Vagina (tissue), 2 donors: Measurements from ENCODE around the gene CDIP1. TPM values are rescaled to one million over a fixed set of nuclear protein-coding genes. Genes with fewer than 3 reads are reported as not detected.

Experiments
- DNase-seq, 2 donors: peaks; one replicate each; pipeline ENCODE4 v3.0.0-alpha.2; 2017; ENCODE audit errors: extremely low spot score in 2 of 2
- H3K27ac ChIP-seq: fragments of 200-600 bp; sonication (generic); one replicate; pipeline ENCODE4 v1.5.1; 2019
- H3K27me3 ChIP-seq: fragments of 200-600 bp; sonication (generic); one replicate; pipeline ENCODE4 v1.5.1; 2019
- H3K36me3 ChIP-seq, 2 donors: fragments of 200-600 bp; sonication (generic); one replicate each; pipeline ENCODE4 v1.5.1; 2017 to 2019
- H3K4me1 ChIP-seq: fragments of 200-600 bp; sonication (generic); one replicate; pipeline ENCODE4 v1.5.1; 2019
- H3K4me3 ChIP-seq, 2 donors: fragments of 200-600 bp; sonication (generic); 1 replicate in 1 of 2; 2 replicates in 1 of 2; pipeline ENCODE4 v1.5.1; 2016 to 2019
- H3K9me3 ChIP-seq: fragments of 200-600 bp; sonication (generic); one replicate; pipeline ENCODE4 v1.5.1; 2019
- CTCF ChIP-seq, 3 experiments: fragments of 450-650 bp in 2 of 3; fragments of 200-600 bp in 1 of 3; sonication (generic) in 1 of 3; IDR thresholded peaks; one replicate each; pipeline ENCODE4 v1.5.1; 2017 to 2019; ENCODE audit warnings: antibody characterized with exemption in 3 of 3, mild to moderate bottlenecking in 2 of 3, moderate library complexity in 2 of 3
- POLR2A ChIP-seq, 2 donors: fragments of 450-650 bp; IDR thresholded peaks; one replicate each; pipeline ENCODE4 v1.6.1; 2017; ENCODE audit warnings: antibody characterized with exemption in 2 of 2, mild to moderate bottlenecking in 2 of 2, moderate library complexity in 2 of 2
- POLR2AphosphoS5 ChIP-seq, 2 donors: sonication (generic); formaldehyde crosslinking; IDR thresholded peaks; one replicate each; pipeline ENCODE4 v1.9.0; 2017; ENCODE audit warnings: antibody characterized with exemption in 2 of 2, mild to moderate bottlenecking in 2 of 2, low read depth in 1 of 2; ENCODE audit not compliant: insufficient read depth in 1 of 2
- intact Hi-C: fragments of 100-400 bp; cut with DNase I; formaldehyde crosslinking; loops from one replicate; pipeline ENCODE4 v1.15.1; 2023
- total RNA-seq: library from RNA; depleted of rRNA; stranded (reverse); fragments of >200 nt; gene quantifications from one replicate; pipeline ENCODE4 v1.2.3, GENCODE V29; 2016

Gene CDIP1
- total RNA-seq, 1 donor from 2014 or later: 13.3 TPM

- Histone ChIP-seq H3K27ac (no peak overlapping the region), H3K4me1 (peaks cover 60% of the 10 kb centered on the region), H3K36me3 (no peaks in the 10 kb centered on the region), H3K27me3 (no peaks in the 10 kb centered on the region), H3K4me3 (no peak overlapping the region), H3K9me3 (no peaks in the 10 kb centered on the region)
- no peak for TF ChIP-seq POLR2AphosphoS5 (IDR thresholded peaks at IDR 0.05; ENCODE audit: insufficient read depth in 1 of 2, low read depth in 1 of 2)
- no peak for TF ChIP-seq CTCF (IDR thresholded peaks at IDR 0.05)
- no peak for TF ChIP-seq POLR2A (IDR thresholded peaks at IDR 0.05)
- no peak for DNase-seq
- intact Hi-C loops: no loop called here
Measured at GRCh38 chr16:4496305-4496704, 42.3 kb downstream of the CDIP1 start.

DNA sequence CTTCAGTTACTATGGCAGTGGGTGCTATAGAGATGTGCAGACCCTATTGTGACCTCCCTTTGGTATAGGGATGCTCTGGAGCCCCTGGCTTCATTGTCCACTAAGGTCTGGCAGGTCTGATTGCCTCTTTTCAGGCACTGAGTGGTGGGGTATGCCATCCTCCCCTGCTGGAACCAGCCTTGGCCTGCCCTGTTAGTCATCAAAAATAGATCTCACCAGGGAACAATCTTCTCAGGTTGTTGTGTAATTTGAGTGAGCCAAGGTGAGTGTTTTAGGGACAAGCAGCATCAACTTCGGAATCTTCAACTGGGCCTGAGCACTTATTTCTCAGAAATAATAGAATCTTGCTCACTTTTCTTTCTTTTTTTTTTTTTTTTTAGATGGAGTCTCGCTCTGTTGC, 42.8 kb downstream of the CDIP1 start:
- Histone ChIP-seq H3K9me3 (no peaks in the 10 kb centered on the region), H3K36me3 (no peaks in the 10 kb centered on the region), H3K4me1 (peaks cover 54% of the 10 kb centered on the region), H3K4me3 (no peak overlapping the region), H3K27ac (no peak overlapping the region), H3K27me3 (no peaks in the 10 kb centered on the region)
- DNase-seq: no peak
- TF ChIP-seq POLR2AphosphoS5 (IDR thresholded peaks at IDR 0.05; ENCODE audit: insufficient read depth in 1 of 2, low read depth in 1 of 2) (no peak), POLR2A (IDR thresholded peaks at IDR 0.05) (no peak), CTCF (IDR thresholded peaks at IDR 0.05) (no peak)
- intact Hi-C loops: no loop called here

- DNase-seq: no peak
- intact Hi-C loops: no loop called here
- Histone ChIP-seq H3K36me3 (no peaks in the 10 kb centered on the region), H3K4me1 (peaks cover 46% of the 10 kb centered on the region), H3K9me3 (no peaks in the 10 kb centered on the region), H3K27ac (no peak overlapping the region), H3K27me3 (no peaks in the 10 kb centered on the region), H3K4me3 (no peak overlapping the region)
- TF ChIP-seq CTCF (IDR thresholded peaks at IDR 0.05): no peak
- TF ChIP-seq POLR2AphosphoS5 (IDR thresholded peaks at IDR 0.05; ENCODE audit: insufficient read depth in 1 of 2, low read depth in 1 of 2): no peak
Measured at GRCh38 chr16:4494746-4495490, 43.7 kb downstream of the CDIP1 start.

GRCh38 chr16:4491898-4492297, 46.7 kb downstream of the CDIP1 start:
- intact Hi-C loops: no loop called here
- TF ChIP-seq POLR2A (IDR thresholded peaks at IDR 0.05) (no peak), POLR2AphosphoS5 (IDR thresholded peaks at IDR 0.05; ENCODE audit: insufficient read depth in 1 of 2, low read depth in 1 of 2) (no peak), CTCF (IDR thresholded peaks at IDR 0.05) (no peak)
- Histone ChIP-seq H3K36me3 (no peaks in the 10 kb centered on the region), H3K27me3 (no peaks in the 10 kb centered on the region), H3K27ac (no peak overlapping the region), H3K4me1 (peaks cover 27% of the 10 kb centered on the region), H3K4me3 (no peak overlapping the region), H3K9me3 (no peaks in the 10 kb centered on the region)
- DNase-seq: no peak

GRCh38 chr16:4489030-4489429, 49.5 kb downstream of the CDIP1 start:
- H3K27ac ChIP-seq: no peak overlapping the region
- H3K4me1 ChIP-seq: peaks cover 8% of the 10 kb centered on the region
- no peak overlapping the region for H3K4me3 ChIP-seq
- no peaks in the 10 kb centered on the region for H3K27me3 ChIP-seq
- peaks cover 0 to 4% of the 10 kb centered on the region in 2 donors for H3K36me3 ChIP-seq
- intact Hi-C loops: no loop called here
- no peak for TF ChIP-seq POLR2A (IDR thresholded peaks at IDR 0.05)
- no peak for TF ChIP-seq POLR2AphosphoS5 (IDR thresholded peaks at IDR 0.05; ENCODE audit: insufficient read depth in 1 of 2, low read depth in 1 of 2)
- TF ChIP-seq CTCF (IDR thresholded peaks at IDR 0.05): no peak
- no peaks in the 10 kb centered on the region for H3K9me3 ChIP-seq
- no peak for DNase-seq
